ENCODE measurements around the gene BACH2.

DNA sequence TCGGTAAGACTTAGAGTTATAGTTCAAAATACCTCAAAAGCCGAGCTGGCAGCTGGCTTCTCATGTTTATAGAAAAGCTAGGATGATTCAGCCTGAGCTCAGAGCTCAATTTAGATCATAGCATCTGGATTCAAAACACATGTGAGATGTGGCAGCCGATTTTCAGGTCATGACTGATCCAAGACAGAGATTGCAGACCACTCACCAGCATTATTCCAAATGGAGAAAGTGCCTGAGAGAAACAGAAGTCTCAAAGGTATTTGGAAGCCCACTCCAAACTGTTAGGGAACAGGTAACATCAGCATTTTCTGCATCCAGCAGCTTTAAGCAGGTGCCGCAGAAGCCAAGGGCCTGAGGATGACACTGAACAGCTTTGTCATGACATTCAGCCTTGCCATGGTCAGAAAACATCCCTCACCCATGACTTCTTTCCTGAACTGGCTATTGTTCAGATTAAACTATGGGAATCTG is 102.2 kb downstream of the BACH2 start:
- TF ChIP-seq, protein P1, sequence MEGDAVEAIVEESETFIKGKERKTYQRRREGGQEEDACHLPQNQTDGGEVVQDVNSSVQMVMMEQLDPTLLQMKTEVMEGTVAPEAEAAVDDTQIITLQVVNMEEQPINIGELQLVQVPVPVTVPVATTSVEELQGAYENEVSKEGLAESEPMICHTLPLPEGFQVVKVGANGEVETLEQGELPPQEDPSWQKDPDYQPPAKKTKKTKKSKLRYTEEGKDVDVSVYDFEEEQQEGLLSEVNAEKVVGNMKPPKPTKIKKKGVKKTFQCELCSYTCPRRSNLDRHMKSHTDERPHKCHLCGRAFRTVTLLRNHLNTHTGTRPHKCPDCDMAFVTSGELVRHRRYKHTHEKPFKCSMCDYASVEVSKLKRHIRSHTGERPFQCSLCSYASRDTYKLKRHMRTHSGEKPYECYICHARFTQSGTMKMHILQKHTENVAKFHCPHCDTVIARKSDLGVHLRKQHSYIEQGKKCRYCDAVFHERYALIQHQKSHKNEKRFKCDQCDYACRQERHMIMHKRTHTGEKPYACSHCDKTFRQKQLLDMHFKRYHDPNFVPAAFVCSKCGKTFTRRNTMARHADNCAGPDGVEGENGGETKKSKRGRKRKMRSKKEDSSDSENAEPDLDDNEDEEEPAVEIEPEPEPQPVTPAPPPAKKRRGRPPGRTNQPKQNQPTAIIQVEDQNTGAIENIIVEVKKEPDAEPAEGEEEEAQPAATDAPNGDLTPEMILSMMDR (IDR thresholded peaks at IDR 0.05) = no peak
- no peak for TF ChIP-seq EZH2phosphoT487 (IDR thresholded peaks at IDR 0.05)

Data from neural progenitor cell (in vitro differentiated cells).